Nucleus accumbens (tissue), 56 donors: ENCODE data around the gene ALLC.

Experiments used
- DNase-seq, 56 donors: peaks; one replicate each; lab custom pipeline; 2025; lab: John Stamatoyannopoulos, UW

The ALLC gene

GRCh38 chr2:3672861-3673678, 15.1 kb downstream of the ALLC start:
- DNase-seq, result no peak

GRCh38 chr2:3674066-3674845, 16.3 kb downstream of the ALLC start:
- DNase-seq, result no peak

GRCh38 chr2:3675687-3676086, 17.7 kb downstream of the ALLC start:
- no peak for DNase-seq

- DNase-seq, result no peak
These were observed 19.4 kb downstream of the ALLC start for GRCh38 chr2:3677436-3677835.

- no peak for DNase-seq
These were observed 20.2 kb downstream of the ALLC start for GRCh38 chr2:3678212-3678611.

- no peak for DNase-seq
These were observed 21.2 kb downstream of the ALLC start for GRCh38 chr2:3679180-3679579.

- DNase-seq, result no peak
These were observed 21.8 kb downstream of the ALLC start for GRCh38 chr2:3679616-3680393.

GRCh38 chr2:3680548-3681345, 22.7 kb downstream of the ALLC start:
- DNase-seq, result no peak

- DNase-seq, result no peak
These were observed 23.6 kb downstream of the ALLC start for GRCh38 chr2:3681625-3682024.

- no peak for DNase-seq
These were observed 24.8 kb downstream of the ALLC start for GRCh38 chr2:3682811-3683210.

GRCh38 chr2:3683748-3684454, 25.9 kb downstream of the ALLC start:
- no peak for DNase-seq

GRCh38 chr2:3689998-3690748, 32.2 kb downstream of the ALLC start:
- DNase-seq, result no peak

- no peak for DNase-seq
These were observed 34.4 kb downstream of the ALLC start for GRCh38 chr2:3692375-3692774.

GRCh38 chr2:3696545-3696944, 38.5 kb downstream of the ALLC start:
- no peak for DNase-seq

- no peak for DNase-seq
These were observed 43.1 kb downstream of the ALLC start for GRCh38 chr2:3701071-3701470.

GRCh38 chr2:3703236-3703756, 45.3 kb downstream of the ALLC start, which contains the start of gene DCDC2C:
Gene DCDC2C (plus strand): TSS chr2:3703575. CDS start chr2:3703752, 177 bp downstream.
- DNase-seq, result no peak

GRCh38 chr2:3703757-3704355, 45.9 kb downstream of the ALLC start:
- DNase-seq, result no peak

- no peak for DNase-seq
These were observed 46.7 kb downstream of the ALLC start for GRCh38 chr2:3704692-3705091.
